Psoas muscle (tissue), 8 donors: ENCODE results near the gene TENT5A. TPM values are rescaled to one million over a fixed set of nuclear protein-coding genes. Genes with fewer than 3 reads are reported as not detected.

Experiments used
- ATAC-seq, 4 donors: fragments of 200-7000 bp; cut with Tn5 transposase; one replicate each; pipeline ENCODE4 v1.9.1; 2020; ENCODE audit warnings: moderate library complexity in 3 of 4, mild to moderate bottlenecking in 2 of 4
- DNase-seq, 2 donors: peaks; one replicate each; pipeline ENCODE4 v3.0.0-alpha.2; 2020
- H3K27ac ChIP-seq: fragments of 200-600 bp; one replicate; pipeline ENCODE4 v1.8.0; 2022
- H3K27me3 ChIP-seq, 3 donors: fragments of 200-600 bp in 1 of 3; one replicate each; pipeline versions ENCODE4 v1.6.1 to v1.8.0; 2013 to 2022; ENCODE audit warnings: low read length in 2 of 3, mild to moderate bottlenecking in 2 of 3, moderate library complexity in 1 of 3; ENCODE audit not compliant: insufficient read depth in 3 of 3
- H3K36me3 ChIP-seq, 2 donors: fragments of 200-600 bp in 1 of 2; one replicate each; pipeline versions ENCODE4 v1.6.1 to v1.8.0; 2013 to 2022; ENCODE audit warnings: low read depth in 1 of 2, mild to moderate bottlenecking in 1 of 2, moderate library complexity in 1 of 2; ENCODE audit not compliant: insufficient read depth in 1 of 2
- H3K4me1 ChIP-seq: fragments of 200-600 bp; one replicate; pipeline ENCODE4 v1.8.0; 2022
- H3K4me3 ChIP-seq: fragments of 200-600 bp; one replicate; pipeline ENCODE4 v1.8.0; 2022; ENCODE audit warnings: mild to moderate bottlenecking
- H3K9me3 ChIP-seq: fragments of 200-600 bp; one replicate; pipeline ENCODE4 v1.8.0; 2022
- CTCF ChIP-seq: fragments of 200-600 bp; IDR thresholded peaks from one replicate; pipeline ENCODE4 v1.8.0; 2022; ENCODE audit warnings: antibody characterized with exemption
- WGBS, 3 donors: extraction: QIAGEN DNeasy Blood & Tissue Kit; methylation state at CpG; one replicate each; pipeline versions ENCODE4 v1.1.6 to v1.1.7; 2013; 5-methylcytosine and 5-hydroxymethylcytosine counted together
- intact Hi-C, 2 donors: fragments of 100-400 bp; cut with DNase I; formaldehyde crosslinking; loops; one replicate each; pipeline versions ENCODE4 v1.11.0 to v1.14.2; 2022
- polyA plus RNA-seq, 3 donors: library from polyadenylated mRNA; stranded (reverse); fragments of 200-250 nt; gene quantifications; one replicate each; pipeline ENCODE4 v1.2.3, GENCODE V29; 2013
- total RNA-seq, 4 donors: library from RNA; stranded (reverse); fragmentation: NEBNext Ultra II Directional in 2 of 4; extraction: Animal tissue kit (Norgen Biotek cat#: 25700) in 2 of 4; gene quantifications; one replicate each; pipeline versions ENCODE4 v1.2.1 to v1.2.4, GENCODE V29; 2021 to 2023
- donor health status: healthy with polysubstance abuse.
- donor health status: DM: no; HTN: no; CAD: no; lungs with moderate emphysema.
- donor health status: Bipolar disorder and iron deficiency.
- donor health status: healthy.
- donor health status: DM: yes; HTN: yes; CAD: no.
- donor health status: DM: no; HTN: no; CAD: no.
- donor health status: DM: no; HTN: no; CAD: no.
- donor health status: DM: yes; HTN: yes; CAD: no.

TENT5A gene
- total and polyA plus RNA-seq, 7 donors: 0.94 to 4.3 (median 2.1) TPM

GRCh38 chr6:81739230-81740195, 13.0 kb downstream of the TENT5A start:
- no peaks in the 10 kb centered on the region for H3K4me1 ChIP-seq
- WGBS, 3 donors: 87 to 91% (median 88%) methylated on average over 6 of the region's 6 CpGs
- no peak for DNase-seq
- no peaks in the 10 kb centered on the region for H3K36me3 ChIP-seq
- intact Hi-C loops: no loop called here
- H3K27ac ChIP-seq: no peak overlapping the region
- peaks cover 8% of the 10 kb centered on the region for H3K9me3 ChIP-seq
- no peak for ATAC-seq
- H3K4me3 ChIP-seq: no peak overlapping the region
- no peak for TF ChIP-seq CTCF
- no peaks in the 10 kb centered on the region for H3K27me3 ChIP-seq

GRCh38 chr6:81736428-81736827, 16.1 kb downstream of the TENT5A start:
- H3K36me3 ChIP-seq: no peaks in the 10 kb centered on the region
- ATAC-seq (no peak), DNase-seq (no peak)
- H3K4me3 ChIP-seq: no peak overlapping the region
- no peak for TF ChIP-seq CTCF
- no peak overlapping the region for H3K27ac ChIP-seq
- H3K9me3 ChIP-seq: peaks cover 8% of the 10 kb centered on the region
- intact Hi-C loops: no loop called here
- H3K27me3 ChIP-seq: no peaks in the 10 kb centered on the region
- no peaks in the 10 kb centered on the region for H3K4me1 ChIP-seq

- no peak overlapping the region for H3K4me3 ChIP-seq
- H3K36me3 ChIP-seq: no peaks in the 10 kb centered on the region
- 82 to 91% (median 85%) methylated on average over 1 of the region's 1 CpG for WGBS, 3 donors
- intact Hi-C loops: no loop called here
- no peaks in the 10 kb centered on the region for H3K4me1 ChIP-seq
- peaks cover 8% of the 10 kb centered on the region for H3K9me3 ChIP-seq
- no peaks in the 10 kb centered on the region for H3K27me3 ChIP-seq
- ATAC-seq: no peak
- no peak for TF ChIP-seq CTCF
- H3K27ac ChIP-seq: no peak overlapping the region
- DNase-seq: no peak
Observed at GRCh38 chr6:81735756-81736380, 16.6 kb downstream of the TENT5A start.

GRCh38 chr6:81734500-81735150, 17.9 kb downstream of the TENT5A start:
- no peak overlapping the region for H3K27ac ChIP-seq
- no peaks in the 10 kb centered on the region for H3K36me3 ChIP-seq
- no peak overlapping the region for H3K4me3 ChIP-seq
- 95 to 97% (median 96%) methylated on average over 2 of the region's 2 CpGs for WGBS, 3 donors
- TF ChIP-seq CTCF: no peak
- H3K4me1 ChIP-seq: no peaks in the 10 kb centered on the region
- H3K9me3 ChIP-seq: peaks cover 8% of the 10 kb centered on the region
- intact Hi-C loops: no loop called here
- no peak for DNase-seq
- ATAC-seq: no peak
- H3K27me3 ChIP-seq: no peaks in the 10 kb centered on the region
